Hippocampal formation (tissue), 2 donors: ENCODE data around the gene ATP6V1B1.

ENCODE experiments used
- DNase-seq, 2 donors: peaks; one replicate each; lab custom pipeline; 2025; lab: John Stamatoyannopoulos, UW

The ATP6V1B1 gene

GRCh38 chr2:70965506-70965905 is 29.8 kb downstream of the ATP6V1B1 start:
- no peak for DNase-seq

GRCh38 chr2:70966681-70967080 is 31.0 kb downstream of the ATP6V1B1 start:
- no peak for DNase-seq

- DNase-seq, result no peak
Observed at GRCh38 chr2:70967189-70967588, 31.5 kb downstream of the ATP6V1B1 start.

- no peak for DNase-seq
Observed at GRCh38 chr2:70974592-70974991, 38.9 kb downstream of the ATP6V1B1 start.

GRCh38 chr2:70975237-70975636 is 39.5 kb downstream of the ATP6V1B1 start:
- DNase-seq, result no peak

GRCh38 chr2:70977605-70978205 is 42.0 kb downstream of the ATP6V1B1 start:
- DNase-seq, result no peak

GRCh38 chr2:70978341-70979179 is 42.9 kb downstream of the ATP6V1B1 start, which contains the start of gene ANKRD53:
Gene ANKRD53 (plus strand): TSS chr2:70978630. CDS start chr2:70978646, 16 bp downstream.
- DNase-seq, result no peak

- DNase-seq, result no peak
Observed at GRCh38 chr2:70979180-70979488, 43.4 kb downstream of the ATP6V1B1 start.

- no peak for DNase-seq
Observed at GRCh38 chr2:70979626-70980025, 43.9 kb downstream of the ATP6V1B1 start.

GRCh38 chr2:70981421-70981820 is 45.7 kb downstream of the ATP6V1B1 start:
- DNase-seq, result no peak

GRCh38 chr2:70981866-70982810 is 46.4 kb downstream of the ATP6V1B1 start:
- no peak for DNase-seq

- no peak for DNase-seq
Observed at GRCh38 chr2:70982971-70983370, 47.3 kb downstream of the ATP6V1B1 start.

GRCh38 chr2:70983506-70984227 is 48.0 kb downstream of the ATP6V1B1 start:
- DNase-seq, result no peak

GRCh38 chr2:70984228-70984575 is 48.5 kb downstream of the ATP6V1B1 start:
- no peak for DNase-seq

GRCh38 chr2:70984576-70985282 is 49.0 kb downstream of the ATP6V1B1 start:
- DNase-seq, result no peak

GRCh38 chr2:70985283-70985688 is 49.6 kb downstream of the ATP6V1B1 start:
- DNase-seq, result no peak

GRCh38 chr2:70985956-70986355 is 50.3 kb downstream of the ATP6V1B1 start:
- no peak for DNase-seq

GRCh38 chr2:70986499-70987189 is 50.9 kb downstream of the ATP6V1B1 start:
- no peak for DNase-seq

- DNase-seq, result no peak
Observed at GRCh38 chr2:70987386-70987785, 51.7 kb downstream of the ATP6V1B1 start.

- no peak for DNase-seq
Observed at GRCh38 chr2:70988151-70988550, 52.5 kb downstream of the ATP6V1B1 start.
